ENCODE data around the gene ERVMER34-1. TPM values are rescaled to one million over a fixed set of nuclear protein-coding genes. Genes with fewer than 3 reads are reported as not detected.
A peak's percentile ranks its signal among the peaks of the same experiment; 100 is the strongest.

The ERVMER34-1 gene, protein sequence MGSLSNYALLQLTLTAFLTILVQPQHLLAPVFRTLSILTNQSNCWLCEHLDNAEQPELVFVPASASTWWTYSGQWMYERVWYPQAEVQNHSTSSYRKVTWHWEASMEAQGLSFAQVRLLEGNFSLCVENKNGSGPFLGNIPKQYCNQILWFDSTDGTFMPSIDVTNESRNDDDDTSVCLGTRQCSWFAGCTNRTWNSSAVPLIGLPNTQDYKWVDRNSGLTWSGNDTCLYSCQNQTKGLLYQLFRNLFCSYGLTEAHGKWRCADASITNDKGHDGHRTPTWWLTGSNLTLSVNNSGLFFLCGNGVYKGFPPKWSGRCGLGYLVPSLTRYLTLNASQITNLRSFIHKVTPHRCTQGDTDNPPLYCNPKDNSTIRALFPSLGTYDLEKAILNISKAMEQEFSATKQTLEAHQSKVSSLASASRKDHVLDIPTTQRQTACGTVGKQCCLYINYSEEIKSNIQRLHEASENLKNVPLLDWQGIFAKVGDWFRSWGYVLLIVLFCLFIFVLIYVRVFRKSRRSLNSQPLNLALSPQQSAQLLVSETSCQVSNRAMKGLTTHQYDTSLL
- under 1 TPM in 1 of 4 donors, not detected in 3; 0.40 TPM for total RNA-seq

DNA sequence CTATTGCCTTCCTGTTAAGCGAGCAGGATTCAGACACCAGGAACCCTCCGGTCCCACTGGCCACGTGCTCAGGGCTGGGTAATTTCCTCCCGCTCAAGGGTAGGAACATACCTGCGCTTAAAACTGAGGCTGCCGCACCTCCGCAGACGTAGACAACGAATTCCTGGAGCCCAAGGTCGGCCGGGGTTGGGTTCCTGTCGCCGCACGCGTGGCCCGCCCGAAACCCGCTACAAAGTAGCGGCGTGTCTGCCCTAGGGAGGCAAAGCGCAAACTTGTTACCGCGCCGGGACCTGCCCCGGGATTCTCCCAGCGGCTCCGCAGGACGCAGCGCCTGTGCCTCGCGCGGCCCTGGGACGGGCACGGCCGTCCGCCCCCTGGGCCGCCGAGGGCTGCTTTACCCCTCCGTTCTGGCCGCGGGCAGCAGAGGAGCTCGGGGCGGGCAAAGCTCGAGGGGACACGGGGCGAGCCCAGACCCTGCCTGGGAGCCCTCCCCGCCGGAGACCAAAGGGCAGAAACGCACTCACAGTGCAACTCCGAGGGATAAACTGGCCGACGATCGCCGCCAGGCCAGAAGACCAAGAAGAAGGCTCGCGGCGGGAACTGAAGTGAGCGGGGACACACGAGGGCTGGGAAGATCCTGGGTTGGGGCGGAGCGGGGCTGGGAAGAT is at the start of gene ERVMER34-1:
TSS of gene ERVMER34-1 (minus strand) at position 607 of the 668 bp plus-strand sequence. CDS start 5,905 bp downstream, outside the sequence.
- Histone ChIP-seq H3K9me3 (no peaks in the 10 kb centered on the region), H3K27me3 (no peaks in the 10 kb centered on the region), H3K4me1 (peaks cover 0 to 14% (median 4%) of the 10 kb centered on the region in 4 donors), H3K27ac (no peak within 1 kb of the TSS), H3K4me3 (peak within 1 kb of the TSS; percentile 32 to 58 (median 48)), H3K36me3 (no peaks in the 10 kb centered on the region)
- TF ChIP-seq POLR2A (IDR thresholded peaks at IDR 0.05) (no peak), CTCF (IDR thresholded peaks at IDR 0.05) (no peak)
- DNase-seq = peak in 2 of 3 donors; percentile 51 to 61

GRCh38 chr4:52799813-52800212 is 48.6 kb upstream of the ERVMER34-1 start:
- Histone ChIP-seq H3K4me3 (no peak overlapping the region), H3K27ac (no peak overlapping the region), H3K36me3 (no peaks in the 10 kb centered on the region), H3K27me3 (no peaks in the 10 kb centered on the region), H3K9me3 (no peaks in the 10 kb centered on the region), H3K4me1 (no peaks in the 10 kb centered on the region)
- no peak for DNase-seq
- TF ChIP-seq POLR2A (IDR thresholded peaks at IDR 0.05) = no peak
- no peak for TF ChIP-seq CTCF (IDR thresholded peaks at IDR 0.05)

DNA sequence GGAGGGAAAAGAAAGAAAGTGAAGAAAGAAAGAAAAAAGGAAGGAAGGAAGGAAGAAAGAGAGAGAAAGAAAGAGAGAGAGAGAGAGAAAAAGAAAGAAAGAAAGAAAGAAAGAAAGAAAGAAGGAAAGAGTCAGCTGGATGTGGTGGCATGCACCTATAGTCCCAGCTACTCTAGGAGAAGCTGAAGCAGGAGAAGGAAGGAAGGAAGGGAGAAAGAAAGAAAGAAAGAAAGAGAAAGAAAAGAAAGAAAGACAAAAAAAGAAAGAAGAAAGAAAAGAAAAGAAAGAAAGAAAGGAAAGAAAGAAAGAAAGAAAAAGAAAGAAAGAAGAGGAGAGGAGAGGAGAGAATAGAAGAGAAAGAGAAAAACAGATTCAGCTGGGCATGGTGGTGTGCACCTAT is 44.3 kb upstream of the ERVMER34-1 start:
- DNase-seq = no peak
- TF ChIP-seq POLR2A (IDR thresholded peaks at IDR 0.05) = no peak
- no peak for TF ChIP-seq CTCF (IDR thresholded peaks at IDR 0.05)
- Histone ChIP-seq H3K9me3 (no peaks in the 10 kb centered on the region), H3K4me1 (no peaks in the 10 kb centered on the region), H3K27me3 (no peaks in the 10 kb centered on the region), H3K4me3 (no peak overlapping the region), H3K27ac (no peak overlapping the region), H3K36me3 (no peaks in the 10 kb centered on the region)

DNA sequence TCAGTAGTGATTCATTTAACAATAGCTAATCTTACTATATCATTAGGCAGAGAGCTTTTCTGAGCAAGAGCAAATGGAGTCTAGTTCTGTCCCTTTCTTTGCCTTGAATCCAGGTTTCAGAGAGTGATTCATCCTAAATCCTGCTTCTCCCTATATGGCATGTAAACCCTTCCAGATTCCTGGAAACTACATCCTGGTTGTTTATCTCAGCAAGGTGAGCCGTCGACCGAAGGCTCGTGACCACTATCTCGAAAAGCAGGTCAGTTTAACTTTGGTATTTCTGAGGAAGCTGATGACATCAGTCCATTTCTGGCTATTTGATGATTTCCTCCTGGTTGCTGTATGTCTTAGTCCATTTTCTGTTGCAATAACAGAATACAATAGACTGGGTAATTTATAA is 40.7 kb upstream of the ERVMER34-1 start:
- no peak for TF ChIP-seq POLR2A (IDR thresholded peaks at IDR 0.05)
- TF ChIP-seq CTCF (IDR thresholded peaks at IDR 0.05) = no peak
- Histone ChIP-seq H3K27ac (no peak overlapping the region), H3K4me1 (no peaks in the 10 kb centered on the region), H3K27me3 (no peaks in the 10 kb centered on the region), H3K36me3 (no peaks in the 10 kb centered on the region), H3K9me3 (no peaks in the 10 kb centered on the region), H3K4me3 (no peak overlapping the region)
- DNase-seq = no peak

DNA sequence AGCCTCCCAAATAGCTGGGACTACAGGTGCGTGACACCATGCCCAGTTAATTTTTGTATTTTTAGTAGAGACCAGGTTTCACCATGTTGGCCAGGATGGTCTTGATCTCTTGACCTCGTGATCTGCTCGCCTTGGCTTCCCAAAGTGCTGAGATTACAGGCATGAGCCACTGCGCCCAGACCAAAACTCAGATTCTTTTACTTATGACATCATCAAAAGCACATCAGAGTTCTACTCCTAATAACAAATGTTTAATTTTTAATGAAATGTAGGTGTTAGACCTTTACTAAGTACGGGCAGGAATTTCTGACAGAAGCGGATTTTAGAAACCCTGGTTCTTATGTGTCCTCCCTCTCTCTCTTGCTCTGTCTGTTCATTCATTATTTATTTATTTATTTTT is 38.5 kb upstream of the ERVMER34-1 start:
- Histone ChIP-seq H3K27ac (no peak overlapping the region), H3K9me3 (no peaks in the 10 kb centered on the region), H3K27me3 (no peaks in the 10 kb centered on the region), H3K4me1 (no peaks in the 10 kb centered on the region), H3K4me3 (no peak overlapping the region), H3K36me3 (no peaks in the 10 kb centered on the region)
- no peak for DNase-seq
- TF ChIP-seq CTCF (IDR thresholded peaks at IDR 0.05) (no peak), POLR2A (IDR thresholded peaks at IDR 0.05) (no peak)
